ENCODE data around the gene SPOPL. TPM values are rescaled to one million over a fixed set of nuclear protein-coding genes. Genes with fewer than 3 reads are reported as not detected.

SPOPL gene
- total RNA-seq, 1 experiment from 2014 or later = 21.0 TPM

- Histone ChIP-seq H3K9me3 (ENCODE audit: insufficient read depth, low read depth) (no peaks in the 10 kb centered on the region), H3K4me1 (replicated peaks; ENCODE audit: insufficient read depth) (no peaks in the 10 kb centered on the region), H4K20me1 (ENCODE audit: insufficient read depth) (no peaks in the 10 kb centered on the region), H3K27ac (no peak overlapping the region), H3F3A (ENCODE audit: insufficient read depth, low read depth) (no peaks in the 10 kb centered on the region), H2AFZ (no peak overlapping the region), H3K4me3 (no peak overlapping the region), H3K4me2 (no peak overlapping the region), H3K79me2 (ENCODE audit: low read depth) (no peaks in the 10 kb centered on the region), H3K9me2 (ENCODE audit: insufficient read depth) (no peaks in the 10 kb centered on the region), H3K36me3 (ENCODE audit: low read depth) (no peaks in the 10 kb centered on the region), H3K27me3 (ENCODE audit: insufficient read depth, low read depth) (no peaks in the 10 kb centered on the region)
- ChIA-PET POLR2A (ENCODE audit: unreplicated experiment) (no interaction called here), CTCF (no interaction called here)
- no TSS peak for BruUV-seq (replicated peaks)
- TF ChIP-seq, protein P1, sequence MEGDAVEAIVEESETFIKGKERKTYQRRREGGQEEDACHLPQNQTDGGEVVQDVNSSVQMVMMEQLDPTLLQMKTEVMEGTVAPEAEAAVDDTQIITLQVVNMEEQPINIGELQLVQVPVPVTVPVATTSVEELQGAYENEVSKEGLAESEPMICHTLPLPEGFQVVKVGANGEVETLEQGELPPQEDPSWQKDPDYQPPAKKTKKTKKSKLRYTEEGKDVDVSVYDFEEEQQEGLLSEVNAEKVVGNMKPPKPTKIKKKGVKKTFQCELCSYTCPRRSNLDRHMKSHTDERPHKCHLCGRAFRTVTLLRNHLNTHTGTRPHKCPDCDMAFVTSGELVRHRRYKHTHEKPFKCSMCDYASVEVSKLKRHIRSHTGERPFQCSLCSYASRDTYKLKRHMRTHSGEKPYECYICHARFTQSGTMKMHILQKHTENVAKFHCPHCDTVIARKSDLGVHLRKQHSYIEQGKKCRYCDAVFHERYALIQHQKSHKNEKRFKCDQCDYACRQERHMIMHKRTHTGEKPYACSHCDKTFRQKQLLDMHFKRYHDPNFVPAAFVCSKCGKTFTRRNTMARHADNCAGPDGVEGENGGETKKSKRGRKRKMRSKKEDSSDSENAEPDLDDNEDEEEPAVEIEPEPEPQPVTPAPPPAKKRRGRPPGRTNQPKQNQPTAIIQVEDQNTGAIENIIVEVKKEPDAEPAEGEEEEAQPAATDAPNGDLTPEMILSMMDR (conservative IDR thresholded peaks at IDR 0.05) = no peak
- no peak for TF ChIP-seq EZH2 (IDR thresholded peaks at IDR 0.05; ENCODE audit: low read depth)
- no peak for DNase-seq
- intact Hi-C loops (cut with micrococcal nuclease; ENCODE audit: unreplicated experiment) = no loop called here
Observed at GRCh38 chr2:138620431-138620830, 118.9 kb downstream of the SPOPL start.

- Histone ChIP-seq H3K9me3 (ENCODE audit: insufficient read depth, low read depth) (no peaks in the 10 kb centered on the region), H3F3A (ENCODE audit: insufficient read depth, low read depth) (no peaks in the 10 kb centered on the region), H4K20me1 (ENCODE audit: insufficient read depth) (no peaks in the 10 kb centered on the region), H3K36me3 (ENCODE audit: low read depth) (no peaks in the 10 kb centered on the region), H3K4me2 (no peak overlapping the region), H3K9me2 (ENCODE audit: insufficient read depth) (no peaks in the 10 kb centered on the region), H2AFZ (0 out of 2 replicates have a peak overlapping the region, but pooled peaks have one; percentile 31), H3K79me2 (ENCODE audit: low read depth) (no peaks in the 10 kb centered on the region), H3K4me3 (no peak overlapping the region), H3K4me1 (replicated peaks; ENCODE audit: insufficient read depth) (no peaks in the 10 kb centered on the region), H3K27ac (no peak overlapping the region), H3K27me3 (ENCODE audit: insufficient read depth, low read depth) (no peaks in the 10 kb centered on the region)
- CTCF ChIA-PET = no interaction called here
- TF ChIP-seq, protein P1 (conservative IDR thresholded peaks at IDR 0.05) = no peak
- TF ChIP-seq EZH2 (IDR thresholded peaks at IDR 0.05; ENCODE audit: low read depth) = no peak
- POLR2A ChIA-PET (ENCODE audit: unreplicated experiment) = no interaction called here
- intact Hi-C loops (cut with micrococcal nuclease; ENCODE audit: unreplicated experiment) = no loop called here
- BruUV-seq (replicated peaks) = no TSS peak
- no peak for DNase-seq
Observed at GRCh38 chr2:138621139-138621538, 119.6 kb downstream of the SPOPL start.

DNA sequence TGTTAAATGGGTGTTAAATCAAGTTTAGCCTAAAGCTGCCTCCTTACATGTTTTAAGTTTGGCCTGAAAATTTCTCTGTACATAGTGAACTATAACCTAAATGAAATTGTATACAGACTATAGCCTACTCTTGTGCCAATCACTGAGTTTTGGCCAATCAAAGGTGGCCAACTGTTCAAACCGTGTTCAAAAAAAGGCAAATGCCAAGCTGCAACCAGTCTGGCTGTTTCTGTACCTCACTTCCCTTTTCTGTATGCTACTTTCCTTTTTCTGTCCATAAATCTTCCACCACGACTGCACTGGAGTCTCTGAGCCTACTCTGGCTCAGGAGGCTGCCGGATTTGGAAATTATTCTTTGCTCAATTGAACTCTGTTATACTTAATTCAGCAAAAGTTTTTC lies 121.0 kb downstream of the SPOPL start:
- no peak for TF ChIP-seq EZH2 (IDR thresholded peaks at IDR 0.05; ENCODE audit: low read depth)
- TF ChIP-seq, protein P1 (conservative IDR thresholded peaks at IDR 0.05) = no peak
- Histone ChIP-seq H3F3A (ENCODE audit: insufficient read depth, low read depth) (no peaks in the 10 kb centered on the region), H3K79me2 (ENCODE audit: low read depth) (no peaks in the 10 kb centered on the region), H3K36me3 (ENCODE audit: low read depth) (no peaks in the 10 kb centered on the region), H4K20me1 (ENCODE audit: insufficient read depth) (no peaks in the 10 kb centered on the region), H3K27me3 (ENCODE audit: insufficient read depth, low read depth) (no peaks in the 10 kb centered on the region), H2AFZ (no peak overlapping the region), H3K9me3 (ENCODE audit: insufficient read depth, low read depth) (no peaks in the 10 kb centered on the region), H3K4me1 (replicated peaks; ENCODE audit: insufficient read depth) (no peaks in the 10 kb centered on the region), H3K4me3 (no peak overlapping the region), H3K4me2 (no peak overlapping the region), H3K27ac (no peak overlapping the region), H3K9me2 (ENCODE audit: insufficient read depth) (no peaks in the 10 kb centered on the region)
- intact Hi-C loops (cut with micrococcal nuclease; ENCODE audit: unreplicated experiment) = no loop called here
- CTCF ChIA-PET = interaction anchor here (0.7 kb wide), 1 partner anchor 120 kb away, joined by 3 read pairs; no protein-coding TSS in a partner anchor
- BruUV-seq (replicated peaks) = no TSS peak
- DNase-seq = no peak
- POLR2A ChIA-PET (ENCODE audit: unreplicated experiment) = no interaction called here

Measured in PC-9 (cell line).